Hematopoietic multipotent progenitor cell treated with erythropoietin and hydrocortisone succinate and interleukin-3 and kit ligand, for 17 days (in vitro differentiated cells): Measurements from ENCODE around the gene FAR1.
"Not testable (repeated sequence)": the region's sequence is repeated elsewhere in the genome, so short reads cannot be mapped to it uniquely, and the experiment has no call there.

Experiments used
- DNase-seq: peaks from one replicate; pipeline ENCODE4 v3.0.0-alpha.2; 2015; ENCODE audit warnings: low spot score

The FAR1 gene

GRCh38 chr11:13705710-13706109, 37.2 kb downstream of the FAR1 start:
- DNase-seq, result no peak

GRCh38 chr11:13713982-13714381, 45.5 kb downstream of the FAR1 start:
- no peak for DNase-seq

- no peak for DNase-seq
Measured at GRCh38 chr11:13717331-13717730, 48.9 kb downstream of the FAR1 start.

- no peak for DNase-seq
Measured at GRCh38 chr11:13718394-13718793, 49.9 kb downstream of the FAR1 start.

GRCh38 chr11:13720940-13721339, 52.5 kb downstream of the FAR1 start:
- no peak for DNase-seq

GRCh38 chr11:13721760-13722159, 53.3 kb downstream of the FAR1 start:
- DNase-seq, result no peak

GRCh38 chr11:13726456-13726855, 58.0 kb downstream of the FAR1 start:
- no peak for DNase-seq

- peak; percentile 19 for DNase-seq
Measured at GRCh38 chr11:13728076-13728475, 59.6 kb downstream of the FAR1 start.

- no peak for DNase-seq
Measured at GRCh38 chr11:13734530-13734929, 66.1 kb downstream of the FAR1 start.

GRCh38 chr11:13745165-13745564, 76.7 kb downstream of the FAR1 start:
- DNase-seq, result no peak

GRCh38 chr11:13753316-13753715, 84.8 kb downstream of the FAR1 start:
- not testable (repeated sequence) for DNase-seq

GRCh38 chr11:13759050-13759449, 90.6 kb downstream of the FAR1 start:
- no peak for DNase-seq

- no peak for DNase-seq
Measured at GRCh38 chr11:13760115-13760514, 91.6 kb downstream of the FAR1 start.

GRCh38 chr11:13761250-13761649, 92.8 kb downstream of the FAR1 start:
- no peak for DNase-seq

- no peak for DNase-seq
Measured at GRCh38 chr11:13761716-13762115, 93.2 kb downstream of the FAR1 start.

GRCh38 chr11:13762718-13763117, 94.2 kb downstream of the FAR1 start:
- no peak for DNase-seq

GRCh38 chr11:13763341-13763740, 94.9 kb downstream of the FAR1 start:
- DNase-seq, result no peak

GRCh38 chr11:13765886-13766285, 97.4 kb downstream of the FAR1 start:
- no peak for DNase-seq

GRCh38 chr11:13767471-13767870, 99.0 kb downstream of the FAR1 start:
- peak; percentile 18 for DNase-seq

- DNase-seq, result no peak
Measured at GRCh38 chr11:13769188-13769587, 100.7 kb downstream of the FAR1 start.

- DNase-seq, result no peak
Measured at GRCh38 chr11:13771151-13771550, 102.7 kb downstream of the FAR1 start.

GRCh38 chr11:13772223-13773046, 104.0 kb downstream of the FAR1 start:
- peak; percentile 65 for DNase-seq

- DNase-seq, result no peak
Measured at GRCh38 chr11:13775471-13775870, 107.0 kb downstream of the FAR1 start.

- DNase-seq, result no peak
Measured at GRCh38 chr11:13776134-13776815, 107.8 kb downstream of the FAR1 start.
